GM12878 (cell line): ENCODE data around the gene ADAP1. TPM values are rescaled to one million over a fixed set of nuclear protein-coding genes. Genes with fewer than 3 reads are reported as not detected.

ENCODE experiments used
- ATAC-seq: fragments of 200-7000 bp; cut with Tn5 transposase; 3 replicates; pipeline ENCODE4 v1.9.1; 2020; ENCODE audit warnings: mild to moderate bottlenecking, moderate library complexity
- BruUV-seq: library from RNA; stranded (reverse); fragments of 400-500 nt; replicated peaks from 2 replicates; lab custom pipeline; 2021; lab: Mats Ljungman, UMichigan
- CTCF ChIA-PET: fragments of 300-600 bp; sonication (Branson Sonifier 250); formaldehyde crosslinking; extraction: SDS; loops from one replicate; lab custom pipeline; 2021; ENCODE audit warnings: inconsistent platforms; lab: Yijun Ruan, JAX
- POLR2A ChIA-PET: fragments of 350-600 bp; formaldehyde crosslinking; extraction: SDS; loops from one replicate; lab custom pipeline; 2021; ENCODE audit warnings: inconsistent platforms; lab: Charles Lee
- RAD21 ChIA-PET: fragments of 300-600 bp; sonication (Branson Sonifier 250); formaldehyde crosslinking; loops from one replicate; lab custom pipeline; 2023; ENCODE audit warnings: antibody characterized with exemption; ENCODE audit not compliant: unreplicated experiment; lab: Charles Lee
- SMC1A ChIA-PET: fragments of 300-600 bp; sonication (Branson Sonifier 250); formaldehyde crosslinking; loops from one replicate; lab custom pipeline; 2023; ENCODE audit not compliant: unreplicated experiment, uncharacterized antibody; lab: Charles Lee
- DNase-seq: peaks from one replicate; pipeline ENCODE4 v3.0.0-alpha.2; 2011; ENCODE audit warnings: low read depth, low spot score
- FAIRE-seq: peaks from 3 replicates; lab custom pipeline; 2011; peaks lifted over from hg19 to GRCh38; lab: Jason Lieb, UNC
- H2AFZ ChIP-seq: 2 replicates; pipeline ENCODE4 v1.6.0; 2011; ENCODE audit warnings: low read depth, low read length, control low read depth; ENCODE audit not compliant: control insufficient read depth
- H3K27ac ChIP-seq: 2 replicates; pipeline ENCODE4 v1.5.1; 2011; ENCODE audit warnings: control low read depth; ENCODE audit not compliant: control insufficient read depth, insufficient read depth
- H3K27me3 ChIP-seq, 2 experiments: replicated peaks in 1 of 2; 2 replicates each; pipeline versions ENCODE4 v1.6.0 to v1.6.1; 2011; ENCODE audit warnings: low read length in 1 of 2; ENCODE audit not compliant: control insufficient read depth in 2 of 2, insufficient read depth in 2 of 2
- H3K36me3 ChIP-seq, 2 experiments: 2 replicates each; pipeline ENCODE4 v1.5.1; 2011; ENCODE audit warnings: low read length in 1 of 2; ENCODE audit not compliant: control insufficient read depth in 2 of 2, insufficient read depth in 2 of 2
- H3K4me1 ChIP-seq: 2 replicates; pipeline ENCODE4 v1.6.1; 2011; ENCODE audit warnings: mild to moderate bottlenecking, low read length, moderate library complexity, mixed read lengths; ENCODE audit not compliant: control insufficient read depth, insufficient read depth
- H3K4me2 ChIP-seq: 2 replicates; pipeline ENCODE4 v1.6.0; 2011; ENCODE audit warnings: control low read depth; ENCODE audit not compliant: control insufficient read depth, insufficient read depth
- H3K4me3 ChIP-seq: fragments of 200-600 bp; sonication (generic); 2 replicates; pipeline ENCODE4 v1.5.1; 2016
- H3K79me2 ChIP-seq: 2 replicates; pipeline ENCODE4 v1.6.0; 2011; ENCODE audit warnings: low read length; ENCODE audit not compliant: control insufficient read depth, insufficient read depth
- H3K9ac ChIP-seq: 2 replicates; pipeline ENCODE4 v1.8.0; 2011; ENCODE audit warnings: low read length, control low read depth, mixed read lengths; ENCODE audit not compliant: control insufficient read depth, insufficient read depth
- H3K9me3 ChIP-seq: replicated peaks from 3 replicates; pipeline ENCODE4 v1.5.1; 2011; ENCODE audit warnings: mild to moderate bottlenecking, low read length; ENCODE audit not compliant: control insufficient read depth, insufficient read depth
- H4K20me1 ChIP-seq: 2 replicates; pipeline ENCODE4 v1.6.0; 2011; ENCODE audit not compliant: control insufficient read depth, insufficient read depth
- MEF2A ChIP-seq: IDR thresholded peaks from 2 replicates; pipeline ENCODE4 v1.6.1; 2011; ENCODE audit warnings: low read depth, mild to moderate bottlenecking, low read length, moderate library complexity; ENCODE audit not compliant: insufficient read depth
- POLR2AphosphoS2 ChIP-seq: IDR thresholded peaks from 2 replicates; pipeline ENCODE4 v1.6.1; 2011; ENCODE audit warnings: low read depth, mild to moderate bottlenecking, low read length, improper control_type of control experiment, moderate library complexity
- WGBS: methylation state at CpG from one replicate; pipeline ENCODE4 v1.1.6; 2016; ENCODE audit warnings: low lambda C conversion rate; ENCODE audit not compliant: insufficient replicate concordance, insufficient coverage; ENCODE audit errors: missing lambda C conversion rate; 5-methylcytosine and 5-hydroxymethylcytosine counted together
- in situ Hi-C: fragments of 300-500 bp; cut with MboI; formaldehyde crosslinking; loops from 9 replicates; pipeline ENCODE4 v1.14.3; 2018; ENCODE audit warnings: mixed read lengths
- intact Hi-C: fragments of 100-400 bp; cut with micrococcal nuclease; formaldehyde crosslinking; loops from one replicate; pipeline ENCODE4 v1.14.2; 2022; ENCODE audit not compliant: unreplicated experiment
- polyA plus RNA-seq, 11 experiments: library from polyadenylated mRNA; depleted of rRNA in 4 of 11; unstranded in 6 of 11; stranded (reverse) in 5 of 11; fragments of >200 nt; fragmentation: Nextera tagmentation in 4 of 11; fragmentation: Illumina TruSeq in 1 of 11; extraction: Ambion mirVana in 4 of 11; extraction: Trizol in 1 of 11; gene quantifications; 1 replicate in 1 of 11; 2 replicates in 10 of 11; pipeline versions ENCODE4 v1.2.1 to v1.2.3, GENCODE V29; 2011 to 2016; ENCODE audit warnings: inconsistent platforms in 2 of 11, missing spikeins in 2 of 11, low read depth in 1 of 11
- total RNA-seq, 4 experiments: library from RNA; depleted of rRNA in 3 of 4; stranded (reverse); fragments of >200 nt in 3 of 4; fragmentation: Illumina TruSeq in 1 of 4; extraction: Trizol in 1 of 4; gene quantifications; 2 replicates each; pipeline versions ENCODE4 v1.2.1 to v1.2.3, GENCODE V29; 2013 to 2021
- TF ChIP-seq, protein P1 (sequence below): IDR thresholded peaks from 2 replicates; pipeline ENCODE4 v1.6.1; 2012; ENCODE audit warnings: mild to moderate bottlenecking, low read depth, low read length
- TF ChIP-seq, protein P2 (sequence below): fragments of 450-650 bp; IDR thresholded peaks from 2 replicates; pipeline ENCODE4 v1.6.1; 2016; ENCODE audit warnings: mild to moderate bottlenecking, moderate library complexity, borderline replicate concordance

ADAP1 gene
- total and polyA plus RNA-seq, 10 of the 15 experiments (the other 5 are each of a cell fraction or from before 2014, with no cell fraction given) = 0.22 to 44.2 (median 22.0) TPM; not detected in 1

DNA sequence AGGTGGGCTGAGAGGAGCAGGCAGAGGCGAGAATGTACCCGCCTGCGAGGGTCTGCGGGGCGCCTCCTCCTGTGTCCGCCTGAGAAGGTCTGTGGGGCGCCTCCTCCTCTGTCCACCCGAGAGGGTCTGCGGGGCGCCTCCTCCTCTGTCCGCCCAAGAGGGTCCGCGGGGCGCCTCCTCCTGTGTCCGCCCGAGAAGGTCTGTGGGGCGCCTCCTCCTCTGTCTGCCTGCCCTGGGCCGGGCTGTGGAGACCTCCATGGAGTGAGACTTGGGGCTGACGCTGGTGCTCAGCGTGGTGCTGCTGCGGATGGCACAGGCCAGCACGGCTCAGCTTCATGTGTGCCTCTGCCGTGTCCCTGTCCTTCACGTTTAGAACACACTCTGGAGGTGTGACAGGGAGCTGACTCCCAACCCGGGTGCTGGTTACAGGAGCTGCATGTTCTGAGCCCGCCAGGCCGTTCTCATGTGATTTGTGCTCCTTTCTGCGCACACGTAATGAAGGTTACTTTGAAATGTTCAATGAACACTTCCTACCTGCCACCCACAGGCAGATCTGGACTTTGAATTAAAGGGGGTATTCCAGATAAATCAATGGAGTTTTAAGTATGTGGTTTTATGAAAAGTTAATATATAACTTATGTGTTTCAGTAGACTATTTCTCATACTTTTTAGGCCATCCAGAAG is 98.7 kb downstream of the ADAP1 start:
- WGBS = 97% methylated on average over 21 of the region's 29 CpGs
- no peak overlapping the region for H3K9ac ChIP-seq
- DNase-seq = no peak
- RAD21 ChIA-PET = no interaction called here
- intact Hi-C loops = no loop called here
- H3K27ac ChIP-seq = no peak overlapping the region
- no peaks in the 10 kb centered on the region for H3K27me3 ChIP-seq
- CTCF ChIA-PET = no interaction called here
- no peak overlapping the region for H3K4me3 ChIP-seq
- no peaks in the 10 kb centered on the region for H3K79me2 ChIP-seq
- TF ChIP-seq, protein P1, sequence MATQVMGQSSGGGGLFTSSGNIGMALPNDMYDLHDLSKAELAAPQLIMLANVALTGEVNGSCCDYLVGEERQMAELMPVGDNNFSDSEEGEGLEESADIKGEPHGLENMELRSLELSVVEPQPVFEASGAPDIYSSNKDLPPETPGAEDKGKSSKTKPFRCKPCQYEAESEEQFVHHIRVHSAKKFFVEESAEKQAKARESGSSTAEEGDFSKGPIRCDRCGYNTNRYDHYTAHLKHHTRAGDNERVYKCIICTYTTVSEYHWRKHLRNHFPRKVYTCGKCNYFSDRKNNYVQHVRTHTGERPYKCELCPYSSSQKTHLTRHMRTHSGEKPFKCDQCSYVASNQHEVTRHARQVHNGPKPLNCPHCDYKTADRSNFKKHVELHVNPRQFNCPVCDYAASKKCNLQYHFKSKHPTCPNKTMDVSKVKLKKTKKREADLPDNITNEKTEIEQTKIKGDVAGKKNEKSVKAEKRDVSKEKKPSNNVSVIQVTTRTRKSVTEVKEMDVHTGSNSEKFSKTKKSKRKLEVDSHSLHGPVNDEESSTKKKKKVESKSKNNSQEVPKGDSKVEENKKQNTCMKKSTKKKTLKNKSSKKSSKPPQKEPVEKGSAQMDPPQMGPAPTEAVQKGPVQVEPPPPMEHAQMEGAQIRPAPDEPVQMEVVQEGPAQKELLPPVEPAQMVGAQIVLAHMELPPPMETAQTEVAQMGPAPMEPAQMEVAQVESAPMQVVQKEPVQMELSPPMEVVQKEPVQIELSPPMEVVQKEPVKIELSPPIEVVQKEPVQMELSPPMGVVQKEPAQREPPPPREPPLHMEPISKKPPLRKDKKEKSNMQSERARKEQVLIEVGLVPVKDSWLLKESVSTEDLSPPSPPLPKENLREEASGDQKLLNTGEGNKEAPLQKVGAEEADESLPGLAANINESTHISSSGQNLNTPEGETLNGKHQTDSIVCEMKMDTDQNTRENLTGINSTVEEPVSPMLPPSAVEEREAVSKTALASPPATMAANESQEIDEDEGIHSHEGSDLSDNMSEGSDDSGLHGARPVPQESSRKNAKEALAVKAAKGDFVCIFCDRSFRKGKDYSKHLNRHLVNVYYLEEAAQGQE = no peak
- TF ChIP-seq MEF2A (no peak), POLR2AphosphoS2 (no peak)
- TF ChIP-seq, protein P2, sequence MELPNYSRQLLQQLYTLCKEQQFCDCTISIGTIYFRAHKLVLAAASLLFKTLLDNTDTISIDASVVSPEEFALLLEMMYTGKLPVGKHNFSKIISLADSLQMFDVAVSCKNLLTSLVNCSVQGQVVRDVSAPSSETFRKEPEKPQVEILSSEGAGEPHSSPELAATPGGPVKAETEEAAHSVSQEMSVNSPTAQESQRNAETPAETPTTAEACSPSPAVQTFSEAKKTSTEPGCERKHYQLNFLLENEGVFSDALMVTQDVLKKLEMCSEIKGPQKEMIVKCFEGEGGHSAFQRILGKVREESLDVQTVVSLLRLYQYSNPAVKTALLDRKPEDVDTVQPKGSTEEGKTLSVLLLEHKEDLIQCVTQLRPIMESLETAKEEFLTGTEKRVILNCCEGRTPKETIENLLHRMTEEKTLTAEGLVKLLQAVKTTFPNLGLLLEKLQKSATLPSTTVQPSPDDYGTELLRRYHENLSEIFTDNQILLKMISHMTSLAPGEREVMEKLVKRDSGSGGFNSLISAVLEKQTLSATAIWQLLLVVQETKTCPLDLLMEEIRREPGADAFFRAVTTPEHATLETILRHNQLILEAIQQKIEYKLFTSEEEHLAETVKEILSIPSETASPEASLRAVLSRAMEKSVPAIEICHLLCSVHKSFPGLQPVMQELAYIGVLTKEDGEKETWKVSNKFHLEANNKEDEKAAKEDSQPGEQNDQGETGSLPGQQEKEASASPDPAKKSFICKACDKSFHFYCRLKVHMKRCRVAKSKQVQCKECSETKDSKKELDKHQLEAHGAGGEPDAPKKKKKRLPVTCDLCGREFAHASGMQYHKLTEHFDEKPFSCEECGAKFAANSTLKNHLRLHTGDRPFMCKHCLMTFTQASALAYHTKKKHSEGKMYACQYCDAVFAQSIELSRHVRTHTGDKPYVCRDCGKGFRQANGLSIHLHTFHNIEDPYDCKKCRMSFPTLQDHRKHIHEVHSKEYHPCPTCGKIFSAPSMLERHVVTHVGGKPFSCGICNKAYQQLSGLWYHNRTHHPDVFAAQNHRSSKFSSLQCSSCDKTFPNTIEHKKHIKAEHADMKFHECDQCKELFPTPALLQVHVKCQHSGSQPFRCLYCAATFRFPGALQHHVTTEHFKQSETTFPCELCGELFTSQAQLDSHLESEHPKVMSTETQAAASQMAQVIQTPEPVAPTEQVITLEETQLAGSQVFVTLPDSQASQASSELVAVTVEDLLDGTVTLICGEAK = no peak
- TF ChIP-seq, all 136 proteins: peak for 0
- no peak for FAIRE-seq
- Histone ChIP-seq H4K20me1 (no peaks in the 10 kb centered on the region), H3K4me2 (no peak overlapping the region), H3K4me1 (no peaks in the 10 kb centered on the region), H2AFZ (no peak overlapping the region), H3K36me3 (peaks cover 35 to 48% of the 10 kb centered on the region in 2 experiments), H3K9me3 (no peaks in the 10 kb centered on the region)
- ATAC-seq = no peak
- POLR2A ChIA-PET = no interaction called here
- in situ Hi-C loops = no loop called here
- SMC1A ChIA-PET = no interaction called here
- BruUV-seq = no TSS peak
